GM18526 (cell line): Measurements from ENCODE around the gene SS18L1.

Source experiments
- POLR2A ChIP-seq: IDR thresholded peaks from 3 replicates; pipeline ENCODE4 v1.6.1; 2011; ENCODE audit not compliant: insufficient read length; ENCODE audit errors: extremely low read depth

Gene SS18L1

GRCh38 chr20:62200491-62201172 lies 57.1 kb downstream of the SS18L1 start:
- TF ChIP-seq POLR2A = no peak

- no peak for TF ChIP-seq POLR2A
Observed at GRCh38 chr20:62201173-62202082, 57.9 kb downstream of the SS18L1 start.

GRCh38 chr20:62202083-62202395 lies 58.5 kb downstream of the SS18L1 start:
- TF ChIP-seq POLR2A = no peak

- TF ChIP-seq POLR2A = no peak
Observed at GRCh38 chr20:62202676-62203377, 59.3 kb downstream of the SS18L1 start.

GRCh38 chr20:62203378-62204030 lies 59.9 kb downstream of the SS18L1 start:
- TF ChIP-seq POLR2A = no peak

- TF ChIP-seq POLR2A = no peak
Observed at GRCh38 chr20:62205618-62206387, 62.2 kb downstream of the SS18L1 start.

GRCh38 chr20:62206388-62206775 lies 62.8 kb downstream of the SS18L1 start:
- TF ChIP-seq POLR2A = no peak

- no peak for TF ChIP-seq POLR2A
Observed at GRCh38 chr20:62208061-62208794, 64.7 kb downstream of the SS18L1 start.

- TF ChIP-seq POLR2A = no peak
Observed at GRCh38 chr20:62208795-62209755, 65.5 kb downstream of the SS18L1 start.

- no peak for TF ChIP-seq POLR2A
Observed at GRCh38 chr20:62209850-62210495, 66.4 kb downstream of the SS18L1 start.

GRCh38 chr20:62210496-62210855 lies 66.9 kb downstream of the SS18L1 start:
- TF ChIP-seq POLR2A = no peak

- TF ChIP-seq POLR2A = no peak
Observed at GRCh38 chr20:62211216-62211615, 67.6 kb downstream of the SS18L1 start.
